GM15510 (cell line): ENCODE measurements around the gene TACC2.

ENCODE experiments used
- POLR2A ChIP-seq: IDR thresholded peaks from 3 replicates; pipeline ENCODE4 v1.6.1; 2011; ENCODE audit warnings: borderline replicate concordance; ENCODE audit not compliant: insufficient read length; ENCODE audit errors: extremely low read depth

Gene TACC2

GRCh38 chr10:122225330-122225729 lies 236.4 kb downstream of the TACC2 start:
- TF ChIP-seq POLR2A = no peak

GRCh38 chr10:122227754-122228153 lies 238.8 kb downstream of the TACC2 start:
- no peak for TF ChIP-seq POLR2A

DNA sequence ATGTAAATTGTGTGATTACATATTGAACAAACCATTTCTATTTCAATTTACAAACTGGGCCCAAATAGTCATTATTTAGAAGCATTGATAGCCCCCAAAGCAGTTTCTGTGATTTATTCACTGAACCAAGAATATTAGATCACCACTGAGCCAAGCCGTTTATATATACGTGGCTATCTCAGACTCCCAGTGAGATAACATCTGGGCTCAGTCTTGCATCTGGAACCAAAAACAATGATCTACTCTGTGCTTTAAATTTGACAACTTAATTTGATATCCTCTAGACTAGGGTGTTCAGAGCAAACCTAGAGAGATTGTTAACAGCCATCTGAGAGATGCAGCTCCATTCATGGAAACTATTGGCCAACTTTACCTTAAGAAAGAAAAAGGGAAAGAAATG lies 240.7 kb downstream of the TACC2 start:
- TF ChIP-seq POLR2A = no peak

GRCh38 chr10:122230222-122230621 lies 241.3 kb downstream of the TACC2 start:
- TF ChIP-seq POLR2A = no peak

DNA sequence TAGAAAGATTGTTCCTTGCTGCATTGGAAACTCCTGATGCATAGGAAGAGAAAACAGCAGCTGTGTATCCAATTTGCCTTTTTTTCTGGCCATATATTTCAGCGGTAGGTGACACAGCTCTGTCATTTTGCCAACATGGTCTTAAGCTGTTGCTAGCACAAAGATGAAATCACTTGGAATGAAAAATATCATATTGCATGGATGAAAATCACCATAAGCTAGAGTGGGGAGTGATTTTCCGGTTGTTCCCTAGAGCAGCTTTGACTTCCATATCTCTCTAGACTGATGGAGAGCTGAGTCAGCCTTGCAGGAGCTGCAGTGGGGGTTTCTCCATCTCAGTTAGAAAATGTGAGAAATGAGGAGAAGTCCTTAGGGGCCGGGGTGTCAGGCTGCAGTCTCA lies 243.8 kb downstream of the TACC2 start:
- no peak for TF ChIP-seq POLR2A

- TF ChIP-seq POLR2A = no peak
Measured at GRCh38 chr10:122233857-122234348, 244.9 kb downstream of the TACC2 start.

GRCh38 chr10:122234416-122234815 lies 245.5 kb downstream of the TACC2 start:
- TF ChIP-seq POLR2A = no peak

DNA sequence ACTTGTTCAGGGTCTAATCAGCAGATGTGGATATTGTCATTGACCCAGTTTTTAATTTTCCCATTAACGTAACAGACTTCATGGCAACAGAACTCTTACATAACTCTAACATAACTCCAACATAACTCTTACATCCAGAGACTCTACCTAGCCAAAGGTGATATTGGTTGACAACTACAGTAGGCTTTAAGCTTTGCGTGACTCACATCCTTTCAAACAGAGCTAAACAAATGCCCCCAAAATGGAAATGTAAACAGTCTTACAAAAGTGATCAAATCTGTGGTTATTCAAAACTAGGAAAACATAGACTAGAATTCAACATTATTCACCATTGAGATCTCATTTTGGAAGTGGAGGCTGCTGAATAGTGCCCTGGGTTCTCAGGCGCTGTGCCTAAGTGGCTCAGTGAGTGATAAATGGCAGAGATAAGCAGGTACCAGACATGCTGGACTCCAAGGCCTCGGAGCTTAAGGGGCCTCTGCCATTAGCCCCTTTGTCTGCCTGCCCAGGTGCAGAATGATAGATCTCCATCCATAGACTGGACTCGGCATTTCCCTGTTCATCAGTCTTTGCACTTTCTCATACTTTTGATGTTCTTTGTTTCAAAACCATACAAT lies 247.8 kb downstream of the TACC2 start:
- no peak for TF ChIP-seq POLR2A

- no peak for TF ChIP-seq POLR2A
Measured at GRCh38 chr10:122237331-122237990, 248.5 kb downstream of the TACC2 start.

- no peak for TF ChIP-seq POLR2A
Measured at GRCh38 chr10:122239578-122240257, 250.8 kb downstream of the TACC2 start.

DNA sequence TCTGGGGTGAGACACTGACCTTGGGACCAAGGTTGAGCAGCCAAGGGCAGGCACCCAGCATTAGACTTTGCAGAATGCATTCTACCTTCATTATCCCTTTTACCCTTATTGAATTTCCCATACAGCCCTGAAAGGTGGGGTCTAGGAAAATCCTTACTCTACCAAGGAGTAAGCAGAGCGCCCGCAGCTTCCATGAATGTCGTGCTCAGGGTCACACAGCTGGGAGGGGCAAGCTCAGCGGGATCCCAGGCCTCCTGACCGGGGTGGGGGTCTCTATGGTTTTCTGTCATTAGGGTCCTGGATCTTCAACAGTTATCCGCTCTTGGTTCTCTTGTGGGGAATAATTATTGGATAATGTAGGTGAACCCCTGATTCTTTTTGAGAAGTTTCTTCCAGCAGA lies 251.4 kb downstream of the TACC2 start:
- no peak for TF ChIP-seq POLR2A

DNA sequence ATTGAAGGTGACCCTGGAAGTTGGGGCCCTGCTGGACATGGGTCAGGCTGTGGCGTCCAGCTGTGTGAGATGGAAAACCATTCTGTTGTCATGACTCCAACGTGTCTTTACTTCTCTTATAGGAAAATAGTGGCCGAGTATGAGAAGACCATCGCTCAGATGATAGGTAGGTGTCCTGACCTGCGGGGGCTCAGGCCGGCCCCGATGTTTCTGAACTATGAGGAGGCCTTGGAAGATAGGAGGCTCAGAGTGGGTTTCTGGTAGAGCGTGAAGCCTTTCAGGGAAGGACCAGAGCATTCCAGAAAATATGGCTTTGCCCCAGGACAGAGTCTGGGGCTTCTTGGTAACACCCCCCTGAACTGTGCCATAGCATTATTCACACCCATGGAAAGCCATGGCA lies 252.9 kb downstream of the TACC2 start:
- TF ChIP-seq POLR2A = no peak

DNA sequence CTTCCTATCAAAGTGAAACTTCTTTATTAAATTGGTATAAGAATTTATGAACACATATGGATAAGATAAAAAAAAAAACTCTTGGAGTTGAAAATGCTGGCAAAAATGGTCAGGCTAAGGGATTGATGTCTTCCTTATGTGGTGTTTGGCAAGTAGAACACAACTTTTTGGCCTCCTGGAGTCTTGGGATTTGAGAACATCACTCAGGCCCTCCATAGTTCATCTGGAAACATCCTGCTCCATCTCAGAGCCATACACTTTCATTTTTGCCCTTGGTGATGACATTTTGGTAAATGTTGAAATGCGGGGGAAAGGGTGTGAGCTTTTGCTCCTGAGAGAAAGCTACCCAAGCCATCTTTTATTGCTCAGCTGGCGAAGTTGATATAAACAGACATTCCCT lies 254.6 kb downstream of the TACC2 start:
- no peak for TF ChIP-seq POLR2A

DNA sequence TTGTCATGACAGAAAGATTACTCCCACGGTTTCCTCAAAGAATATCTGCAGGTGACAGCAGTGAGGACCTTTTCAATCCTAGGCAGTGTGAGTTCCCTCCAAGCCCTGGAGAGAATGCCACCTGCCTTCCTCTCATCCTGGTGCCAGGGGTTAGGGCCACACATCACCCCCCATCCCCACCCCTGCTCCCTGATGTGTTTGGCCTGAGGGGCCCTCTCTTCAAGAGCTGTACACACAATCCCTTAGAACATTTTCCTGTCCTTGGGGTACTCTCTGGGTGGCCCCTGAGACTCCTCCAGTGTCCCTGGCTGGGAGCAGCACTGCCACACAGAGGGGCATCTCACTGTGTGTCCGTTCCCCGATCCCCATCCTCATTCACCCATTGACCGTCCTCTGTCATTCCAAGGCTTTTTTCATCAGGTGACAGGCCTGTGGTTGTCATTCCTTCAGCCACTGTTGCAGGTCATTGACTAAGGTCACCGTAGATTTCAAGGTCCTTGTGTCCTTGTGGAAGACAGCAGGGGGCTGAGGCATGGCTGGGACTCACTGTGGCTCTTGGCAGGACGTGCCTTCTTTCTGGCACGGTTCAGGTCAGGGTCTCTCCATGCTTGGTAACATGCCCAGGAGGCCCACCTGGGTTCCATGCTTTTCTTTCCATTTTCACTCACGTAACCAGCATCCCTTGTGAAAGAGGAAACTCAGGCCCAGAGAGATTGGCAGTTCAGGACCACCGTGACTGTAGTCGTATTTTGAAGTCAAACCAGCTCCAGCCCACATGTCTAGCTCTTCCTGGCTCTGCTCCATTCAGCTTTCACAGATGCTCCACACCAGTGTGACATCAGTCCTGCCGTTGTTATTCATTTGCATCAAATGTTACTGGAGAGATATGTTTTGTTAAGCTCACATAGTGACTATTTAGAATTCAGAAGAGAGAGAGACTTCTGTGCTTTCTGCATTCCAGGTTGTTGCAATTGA lies 255.3 kb downstream of the TACC2 start:
- no peak for TF ChIP-seq POLR2A

- TF ChIP-seq POLR2A = no peak
Measured at GRCh38 chr10:122245136-122245535, 256.2 kb downstream of the TACC2 start.

DNA sequence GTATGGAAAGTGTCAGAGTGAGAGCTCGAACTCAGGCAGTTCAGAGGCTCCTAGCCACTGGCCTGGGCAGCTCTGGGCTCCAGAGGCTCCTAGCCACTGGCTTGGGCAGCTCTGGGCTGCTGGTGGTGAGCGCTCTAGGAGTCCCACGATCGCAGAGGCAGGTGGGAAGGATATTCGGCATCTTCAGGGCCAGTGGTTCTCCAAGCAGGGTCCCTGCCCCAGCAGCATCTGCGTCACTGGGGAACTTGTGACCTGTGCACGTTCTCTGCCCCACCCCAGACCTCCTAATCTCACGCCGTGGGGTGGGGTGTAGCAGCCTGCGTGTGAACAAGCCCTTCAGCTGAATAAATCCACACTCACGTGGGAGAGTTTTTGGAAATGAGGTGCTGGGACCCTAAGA lies 256.9 kb downstream of the TACC2 start:
- TF ChIP-seq POLR2A = no peak
